Endodermal cell (in vitro differentiated cells): ENCODE data around the gene HRG. TPM values are rescaled to one million over a fixed set of nuclear protein-coding genes. Genes with fewer than 3 reads are reported as not detected.

Source experiments
- DNase-seq: peaks from one replicate; pipeline ENCODE4 v3.0.0-alpha.2; 2017
- H3K27ac ChIP-seq: 2 replicates; pipeline ENCODE4 v1.5.1; 2013; ENCODE audit warnings: mild to moderate bottlenecking, low read depth, low read length, moderate library complexity
- H3K27me3 ChIP-seq: 2 replicates; pipeline ENCODE4 v1.6.1; 2013; ENCODE audit warnings: mild to moderate bottlenecking, low read length, moderate library complexity; ENCODE audit not compliant: insufficient read depth, control insufficient read depth, poor library complexity, severe bottlenecking
- H3K36me3 ChIP-seq: 2 replicates; pipeline ENCODE4 v1.7.0; 2013; ENCODE audit warnings: mild to moderate bottlenecking, low read length, moderate library complexity; ENCODE audit not compliant: control insufficient read depth, insufficient read depth
- H3K4me1 ChIP-seq: one replicate; pipeline ENCODE4 v1.7.0; 2013; ENCODE audit warnings: low read length; ENCODE audit not compliant: control insufficient read depth, insufficient read depth
- H3K4me3 ChIP-seq: 2 replicates; pipeline ENCODE4 v1.5.1; 2013; ENCODE audit warnings: mild to moderate bottlenecking, low read length, moderate library complexity
- H3K9ac ChIP-seq: 2 replicates; pipeline ENCODE4 v1.6.1; 2013; ENCODE audit warnings: mild to moderate bottlenecking, low read length, moderate library complexity; ENCODE audit not compliant: poor library complexity, severe bottlenecking; ENCODE audit errors: extremely low read depth
- H3K9me3 ChIP-seq: 2 replicates; pipeline ENCODE4 v1.6.1; 2013; ENCODE audit warnings: mild to moderate bottlenecking, low read length, moderate library complexity; ENCODE audit not compliant: control insufficient read depth
- H3K27ac Mint-ChIP-seq: 2 replicates; pipeline ENCODE4 v1.8.0; 2020; ENCODE audit warnings: mixed read lengths
- H3K27me3 Mint-ChIP-seq: 2 replicates; pipeline ENCODE4 v1.8.0; 2021; ENCODE audit warnings: mild to moderate bottlenecking, mixed read lengths; ENCODE audit not compliant: insufficient read depth
- H3K36me3 Mint-ChIP-seq: 2 replicates; pipeline ENCODE4 v1.8.0; 2020; ENCODE audit warnings: low read depth, mixed read lengths
- H3K4me1 Mint-ChIP-seq: 2 replicates; pipeline ENCODE4 v1.8.0; 2020; ENCODE audit warnings: mixed read lengths
- H3K4me3 Mint-ChIP-seq: 2 replicates; pipeline ENCODE4 v1.8.0; 2020; ENCODE audit warnings: mild to moderate bottlenecking, moderate library complexity, mixed read lengths
- H3K9me3 Mint-ChIP-seq: 2 replicates; pipeline ENCODE4 v1.8.0; 2020; ENCODE audit warnings: mild to moderate bottlenecking, mixed read lengths
- WGBS, 2 experiments: methylation state at CpG; one replicate each; pipeline versions ENCODE4 v1.1.5 to v1.1.7; 2013; ENCODE audit warnings: missing lambda C conversion rate in 2 of 2, mixed read lengths in 1 of 2; ENCODE audit not compliant: insufficient coverage in 1 of 2, insufficient read length in 1 of 2; 5-methylcytosine and 5-hydroxymethylcytosine counted together
- total RNA-seq, 2 donors: library from RNA; stranded (reverse); fragmentation: NEBNext Ultra II Directional in 1 of 2; extraction: Animal tissue kit (Norgen Biotek cat#: 25700) in 1 of 2; gene quantifications; 2 replicates in 1 of 2; 3 replicates in 1 of 2; pipeline ENCODE4 v1.2.1, GENCODE V29; 2021
- TF ChIP-seq, protein P1 (sequence below): fragments of 200-600 bp; sonication (generic); conservative IDR thresholded peaks from 2 replicates; pipeline ENCODE4 v1.5.0; 2021; ENCODE audit warnings: antibody characterized with exemption, mild to moderate bottlenecking

HRG gene
- total RNA-seq, 2 donors from 2014 or later = not detected

GRCh38 chr3:186664119-186664495 is 1.7 kb upstream of the HRG start:
- H3K36me3 Mint-ChIP-seq = peaks cover 3% of the 10 kb centered on the region
- peak overlapping the region; percentile 39 for H3K4me3 ChIP-seq
- no peaks in the 10 kb centered on the region for H3K36me3 ChIP-seq
- no peak for DNase-seq
- peaks cover 9% of the 10 kb centered on the region for H3K9me3 Mint-ChIP-seq
- peaks cover 5% of the 10 kb centered on the region for H3K27me3 Mint-ChIP-seq
- no peak overlapping the region for H3K4me3 Mint-ChIP-seq
- H3K27ac Mint-ChIP-seq = peak overlapping the region; percentile 89
- no peaks in the 10 kb centered on the region for H3K9me3 ChIP-seq
- H3K4me1 Mint-ChIP-seq = peaks cover 59% of the 10 kb centered on the region
- H3K4me1 ChIP-seq = peaks cover 12% of the 10 kb centered on the region
- no peaks in the 10 kb centered on the region for H3K27me3 ChIP-seq
- TF ChIP-seq, protein P1, sequence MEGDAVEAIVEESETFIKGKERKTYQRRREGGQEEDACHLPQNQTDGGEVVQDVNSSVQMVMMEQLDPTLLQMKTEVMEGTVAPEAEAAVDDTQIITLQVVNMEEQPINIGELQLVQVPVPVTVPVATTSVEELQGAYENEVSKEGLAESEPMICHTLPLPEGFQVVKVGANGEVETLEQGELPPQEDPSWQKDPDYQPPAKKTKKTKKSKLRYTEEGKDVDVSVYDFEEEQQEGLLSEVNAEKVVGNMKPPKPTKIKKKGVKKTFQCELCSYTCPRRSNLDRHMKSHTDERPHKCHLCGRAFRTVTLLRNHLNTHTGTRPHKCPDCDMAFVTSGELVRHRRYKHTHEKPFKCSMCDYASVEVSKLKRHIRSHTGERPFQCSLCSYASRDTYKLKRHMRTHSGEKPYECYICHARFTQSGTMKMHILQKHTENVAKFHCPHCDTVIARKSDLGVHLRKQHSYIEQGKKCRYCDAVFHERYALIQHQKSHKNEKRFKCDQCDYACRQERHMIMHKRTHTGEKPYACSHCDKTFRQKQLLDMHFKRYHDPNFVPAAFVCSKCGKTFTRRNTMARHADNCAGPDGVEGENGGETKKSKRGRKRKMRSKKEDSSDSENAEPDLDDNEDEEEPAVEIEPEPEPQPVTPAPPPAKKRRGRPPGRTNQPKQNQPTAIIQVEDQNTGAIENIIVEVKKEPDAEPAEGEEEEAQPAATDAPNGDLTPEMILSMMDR = no peak
- H3K9ac ChIP-seq = peak overlapping the region; percentile 16
- H3K27ac ChIP-seq = no peak overlapping the region

GRCh38 chr3:186664506-186664905 is 1.3 kb upstream of the HRG start:
- TF ChIP-seq, protein P1 = no peak
- Histone ChIP-seq H3K36me3 (no peaks in the 10 kb centered on the region), H3K9ac (no peak overlapping the region), H3K27ac (no peak overlapping the region), H3K4me3 (peak overlapping the region; percentile 39), H3K9me3 (no peaks in the 10 kb centered on the region), H3K4me1 (peaks cover 12% of the 10 kb centered on the region), H3K27me3 (no peaks in the 10 kb centered on the region)
- DNase-seq = peak; percentile 69
- H3K4me1 Mint-ChIP-seq = peaks cover 57% of the 10 kb centered on the region
- H3K36me3 Mint-ChIP-seq = no peaks in the 10 kb centered on the region
- 51 to 66% methylated on average over 2 to 3 of the region's 4 CpGs for WGBS, 2 experiments
- H3K4me3 Mint-ChIP-seq = no peak overlapping the region
- peaks cover 6% of the 10 kb centered on the region for H3K9me3 Mint-ChIP-seq
- peaks cover 5% of the 10 kb centered on the region for H3K27me3 Mint-ChIP-seq
- peak overlapping the region; percentile 77 for H3K27ac Mint-ChIP-seq

GRCh38 chr3:186668426-186668825 is 2.6 kb downstream of the HRG start:
- no peaks in the 10 kb centered on the region for H3K36me3 ChIP-seq
- Mint-ChIP-seq H3K27ac (no peak overlapping the region), H3K9me3 (no peaks in the 10 kb centered on the region), H3K4me3 (no peak overlapping the region), H3K27me3 (peaks cover 7% of the 10 kb centered on the region), H3K4me1 (peaks cover 24% of the 10 kb centered on the region), H3K36me3 (no peaks in the 10 kb centered on the region)
- H3K4me3 ChIP-seq = no peak overlapping the region
- WGBS, 2 experiments = 80 to 96% methylated on average over 3 to 6 of the region's 6 CpGs
- H3K4me1 ChIP-seq = peaks cover 12% of the 10 kb centered on the region
- no peak for DNase-seq
- TF ChIP-seq, protein P1 = no peak
- no peak overlapping the region for H3K27ac ChIP-seq
- H3K27me3 ChIP-seq = no peaks in the 10 kb centered on the region
- H3K9ac ChIP-seq = no peak overlapping the region
- no peaks in the 10 kb centered on the region for H3K9me3 ChIP-seq
